ENCODE measurements around the gene EEF1AKMT1.
"Not testable (repeated sequence)": the region's sequence is repeated elsewhere in the genome, so short reads cannot be mapped to it uniquely, and the experiment has no call there.

EEF1AKMT1 gene

GRCh38 chr13:20684041-20684440 is 89.7 kb downstream of the EEF1AKMT1 start:
- no peak overlapping the region for H3K9ac ChIP-seq (ENCODE audit: low read length)
- no peak overlapping the region for H3K14ac ChIP-seq (ENCODE audit: low read length)
- H2BK12ac ChIP-seq (ENCODE audit: low read length), result no peak overlapping the region
- H3K79me2 ChIP-seq (ENCODE audit: control insufficient read depth, insufficient read depth, low read length, poor library complexity), result no peaks in the 10 kb centered on the region
- H3K4me3 ChIP-seq (ENCODE audit: low read depth, low read length), result no peak overlapping the region
- H4K12ac ChIP-seq (ENCODE audit: low read depth, low read length), result no peak overlapping the region
- no peaks in the 10 kb centered on the region for H3K9me3 ChIP-seq (ENCODE audit: insufficient read depth, low read depth, low read length)
- no peak overlapping the region for H3K27ac ChIP-seq (ENCODE audit: low read depth, low read length)
- no peak overlapping the region for H3K4me2 ChIP-seq (ENCODE audit: low read length)
- H3K79me1 ChIP-seq (ENCODE audit: low read length), result no peaks in the 10 kb centered on the region
- no peaks in the 10 kb centered on the region for H3K36me3 ChIP-seq (ENCODE audit: control insufficient read depth in 1 of 2, insufficient read depth in 2 of 2, low read length in 2 of 2)
- H4K91ac ChIP-seq (ENCODE audit: low read depth, low read length), result no peak overlapping the region
- H3K23ac ChIP-seq (ENCODE audit: low read length), result no peak overlapping the region
- DNase-seq, result peak; percentile 40 to 74
- H3K4ac ChIP-seq (ENCODE audit: low read depth, low read length), result no peak overlapping the region
- no peak overlapping the region for H2AFZ ChIP-seq (ENCODE audit: insufficient read depth, low read length, poor library complexity)
- no CpG with 5 or more reads among the region's 4 CpGs for WGBS (ENCODE audit: extremely low coverage, insufficient coverage, insufficient read length)
- H2AK5ac ChIP-seq (ENCODE audit: low read length), result no peak overlapping the region
- no peak overlapping the region for H2BK120ac ChIP-seq (ENCODE audit: insufficient read depth, low read length, poor library complexity)
- H2BK5ac ChIP-seq (ENCODE audit: low read depth, low read length, poor library complexity), result no peak overlapping the region
- H3K27me3 ChIP-seq (ENCODE audit: insufficient read depth, low read length), result no peaks in the 10 kb centered on the region
- H4K8ac ChIP-seq (ENCODE audit: low read depth, low read length), result no peak overlapping the region
- H3K4me1 ChIP-seq (ENCODE audit: control insufficient read depth in 1 of 2, insufficient read depth in 2 of 2, low read length in 2 of 2), result peaks cover 2 to 12% of the 10 kb centered on the region in 2 experiments
- no peak overlapping the region for H3K18ac ChIP-seq (ENCODE audit: low read length)

GRCh38 chr13:20682061-20682460 is 91.7 kb downstream of the EEF1AKMT1 start:
- Histone ChIP-seq H3K79me1 (ENCODE audit: low read length) (peaks cover 2% of the 10 kb centered on the region), H3K23ac (ENCODE audit: low read length) (no peak overlapping the region), H3K27me3 (ENCODE audit: insufficient read depth, low read length) (no peaks in the 10 kb centered on the region), H2BK5ac (ENCODE audit: low read depth, low read length, poor library complexity) (no peak overlapping the region), H3K4ac (ENCODE audit: low read depth, low read length) (no peak overlapping the region), H3K4me2 (ENCODE audit: low read length) (no peak overlapping the region), H2AK5ac (ENCODE audit: low read length) (no peak overlapping the region), H3K4me1 (ENCODE audit: control insufficient read depth in 1 of 2, insufficient read depth in 2 of 2, low read length in 2 of 2) (peaks cover 2 to 17% of the 10 kb centered on the region in 2 experiments), H4K12ac (ENCODE audit: low read depth, low read length) (no peak overlapping the region), H2BK120ac (ENCODE audit: insufficient read depth, low read length, poor library complexity) (no peak overlapping the region), H3K14ac (ENCODE audit: low read length) (no peak overlapping the region), H3K36me3 (ENCODE audit: control insufficient read depth in 1 of 2, insufficient read depth in 2 of 2, low read length in 2 of 2) (no peaks in the 10 kb centered on the region), H3K9me3 (ENCODE audit: insufficient read depth, low read depth, low read length) (no peaks in the 10 kb centered on the region), H3K4me3 (ENCODE audit: low read depth, low read length) (no peak overlapping the region), H2AFZ (ENCODE audit: insufficient read depth, low read length, poor library complexity) (no peak overlapping the region), H4K8ac (ENCODE audit: low read depth, low read length) (no peak overlapping the region), H3K18ac (ENCODE audit: low read length) (no peak overlapping the region), H3K79me2 (ENCODE audit: control insufficient read depth, insufficient read depth, low read length, poor library complexity) (no peaks in the 10 kb centered on the region), H2BK12ac (ENCODE audit: low read length) (no peak overlapping the region), H4K91ac (ENCODE audit: low read depth, low read length) (no peak overlapping the region), H3K9ac (ENCODE audit: low read length) (no peak overlapping the region), H3K27ac (ENCODE audit: low read depth, low read length) (no peak overlapping the region)
- WGBS (ENCODE audit: extremely low coverage, insufficient coverage, insufficient read length), result no CpG with 5 or more reads among the region's 1 CpG
- no peak for DNase-seq

DNA sequence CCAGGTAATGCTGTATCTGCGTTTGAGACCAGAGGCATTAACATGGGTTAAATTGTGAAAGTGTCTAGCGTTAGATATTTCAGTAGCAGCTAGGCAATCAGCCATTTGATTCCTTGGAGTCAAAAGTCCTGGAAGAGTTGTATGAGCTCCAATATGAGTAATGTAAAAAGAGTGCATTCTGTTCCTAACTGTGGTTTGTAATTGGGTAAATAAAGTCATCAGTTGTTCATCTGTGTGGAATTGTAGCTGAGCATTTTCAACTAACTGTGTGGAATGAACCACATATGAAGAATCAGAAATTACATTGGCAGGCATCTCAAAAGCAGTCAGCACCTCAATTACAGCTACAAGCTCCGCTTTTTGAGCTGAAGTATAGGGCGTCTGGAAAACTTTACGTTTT is 92.3 kb downstream of the EEF1AKMT1 start:
- not testable (repeated sequence) for H3K18ac ChIP-seq (ENCODE audit: low read length); H3K9ac ChIP-seq (ENCODE audit: low read length); H3K9me3 ChIP-seq (ENCODE audit: insufficient read depth, low read depth, low read length); H3K4me3 ChIP-seq (ENCODE audit: low read depth, low read length); H3K36me3 ChIP-seq (ENCODE audit: control insufficient read depth in 1 of 2, insufficient read depth in 2 of 2, low read length in 2 of 2); H4K91ac ChIP-seq (ENCODE audit: low read depth, low read length); H2AFZ ChIP-seq (ENCODE audit: insufficient read depth, low read length, poor library complexity); H3K14ac ChIP-seq (ENCODE audit: low read length); H2BK5ac ChIP-seq (ENCODE audit: low read depth, low read length, poor library complexity); H3K27me3 ChIP-seq (ENCODE audit: insufficient read depth, low read length); H3K23ac ChIP-seq (ENCODE audit: low read length); H3K4ac ChIP-seq (ENCODE audit: low read depth, low read length); H3K79me2 ChIP-seq (ENCODE audit: control insufficient read depth, insufficient read depth, low read length, poor library complexity); H4K8ac ChIP-seq (ENCODE audit: low read depth, low read length); H2BK12ac ChIP-seq (ENCODE audit: low read length); H2AK5ac ChIP-seq (ENCODE audit: low read length); H3K27ac ChIP-seq (ENCODE audit: low read depth, low read length); H3K4me2 ChIP-seq (ENCODE audit: low read length); H3K79me1 ChIP-seq (ENCODE audit: low read length); H2BK120ac ChIP-seq (ENCODE audit: insufficient read depth, low read length, poor library complexity); H4K12ac ChIP-seq (ENCODE audit: low read depth, low read length)
- no CpG with 5 or more reads among the region's 5 CpGs for WGBS (ENCODE audit: extremely low coverage, insufficient coverage, insufficient read length)
- peak in 1 of 2 donors; percentile 45 for DNase-seq
- H3K4me1 ChIP-seq (ENCODE audit: control insufficient read depth in 1 of 2, insufficient read depth in 2 of 2, low read length in 2 of 2), result peaks cover 2 to 17% of the 10 kb centered on the region in 2 experiments

GRCh38 chr13:20680416-20681080 is 93.2 kb downstream of the EEF1AKMT1 start:
- H3K79me2 ChIP-seq (ENCODE audit: control insufficient read depth, insufficient read depth, low read length, poor library complexity), result no peaks in the 10 kb centered on the region
- DNase-seq, result peak; percentile 84 to 97
- no peak overlapping the region for H2AFZ ChIP-seq (ENCODE audit: insufficient read depth, low read length, poor library complexity)
- H3K79me1 ChIP-seq (ENCODE audit: low read length), result peaks cover 2% of the 10 kb centered on the region
- no peaks in the 10 kb centered on the region for H3K9me3 ChIP-seq (ENCODE audit: insufficient read depth, low read depth, low read length)
- no peak overlapping the region for H2BK5ac ChIP-seq (ENCODE audit: low read depth, low read length, poor library complexity)
- no peak overlapping the region for H3K9ac ChIP-seq (ENCODE audit: low read length)
- H3K4me1 ChIP-seq (ENCODE audit: control insufficient read depth in 1 of 2, insufficient read depth in 2 of 2, low read length in 2 of 2), result peaks cover 2 to 17% of the 10 kb centered on the region in 2 experiments
- H4K91ac ChIP-seq (ENCODE audit: low read depth, low read length), result no peak overlapping the region
- no peak overlapping the region for H2BK12ac ChIP-seq (ENCODE audit: low read length)
- WGBS (ENCODE audit: extremely low coverage, insufficient coverage, insufficient read length), result no CpG with 5 or more reads among the region's 10 CpGs
- no peak overlapping the region for H3K18ac ChIP-seq (ENCODE audit: low read length)
- no peak overlapping the region for H4K12ac ChIP-seq (ENCODE audit: low read depth, low read length)
- H3K4ac ChIP-seq (ENCODE audit: low read depth, low read length), result no peak overlapping the region
- H2BK120ac ChIP-seq (ENCODE audit: insufficient read depth, low read length, poor library complexity), result no peak overlapping the region
- H4K8ac ChIP-seq (ENCODE audit: low read depth, low read length), result no peak overlapping the region
- H3K14ac ChIP-seq (ENCODE audit: low read length), result no peak overlapping the region
- H2AK5ac ChIP-seq (ENCODE audit: low read length), result no peak overlapping the region
- H3K36me3 ChIP-seq (ENCODE audit: control insufficient read depth in 1 of 2, insufficient read depth in 2 of 2, low read length in 2 of 2), result no peaks in the 10 kb centered on the region
- H3K27ac ChIP-seq (ENCODE audit: low read depth, low read length), result no peak overlapping the region
- H3K23ac ChIP-seq (ENCODE audit: low read length), result no peak overlapping the region
- H3K27me3 ChIP-seq (ENCODE audit: insufficient read depth, low read length), result no peaks in the 10 kb centered on the region
- no peak overlapping the region for H3K4me2 ChIP-seq (ENCODE audit: low read length)
- no peak overlapping the region for H3K4me3 ChIP-seq (ENCODE audit: low read depth, low read length)

All from trophoblast cell (in vitro differentiated cells and primary cell).